Measurements from ENCODE around the gene JMJD4. TPM values are rescaled to one million over a fixed set of nuclear protein-coding genes. Genes with fewer than 3 reads are reported as not detected.

JMJD4 gene
- total RNA-seq, 2 experiments from 2014 or later: 24.1 to 27.9 TPM

- Mint-ChIP-seq H3K27me3 (no peaks in the 10 kb centered on the region), H3K36me3 (peaks cover 7% of the 10 kb centered on the region), H3K4me1 (peaks cover 24% of the 10 kb centered on the region), H3K27ac (no peak overlapping the region), H3K4me3 (no peak overlapping the region), H3K9me3 (no peaks in the 10 kb centered on the region)
- DNase-seq: no peak
These were observed 38.5 kb upstream of the JMJD4 start for GRCh38 chr1:227773558-227773957.

GRCh38 chr1:227771771-227772170 lies 36.7 kb upstream of the JMJD4 start:
- Mint-ChIP-seq H3K9me3 (no peaks in the 10 kb centered on the region), H3K27me3 (no peaks in the 10 kb centered on the region), H3K27ac (no peak overlapping the region), H3K4me1 (peaks cover 32% of the 10 kb centered on the region), H3K36me3 (peaks cover 15% of the 10 kb centered on the region), H3K4me3 (no peak overlapping the region)
- DNase-seq: no peak

GRCh38 chr1:227771326-227771725 lies 36.2 kb upstream of the JMJD4 start:
- no peak overlapping the region for H3K4me3 Mint-ChIP-seq
- no peak for DNase-seq
- H3K27ac Mint-ChIP-seq: no peak overlapping the region
- H3K36me3 Mint-ChIP-seq: peaks cover 17% of the 10 kb centered on the region
- no peaks in the 10 kb centered on the region for H3K27me3 Mint-ChIP-seq
- no peaks in the 10 kb centered on the region for H3K9me3 Mint-ChIP-seq
- H3K4me1 Mint-ChIP-seq: peaks cover 37% of the 10 kb centered on the region

- Mint-ChIP-seq H3K36me3 (peaks cover 17% of the 10 kb centered on the region), H3K4me3 (no peak overlapping the region), H3K27me3 (no peaks in the 10 kb centered on the region), H3K4me1 (peaks cover 42% of the 10 kb centered on the region), H3K27ac (no peak overlapping the region), H3K9me3 (no peaks in the 10 kb centered on the region)
- no peak for DNase-seq
These were observed 35.7 kb upstream of the JMJD4 start for GRCh38 chr1:227770812-227771211.

- Mint-ChIP-seq H3K4me1 (peaks cover 50% of the 10 kb centered on the region), H3K27ac (no peak overlapping the region), H3K36me3 (peaks cover 17% of the 10 kb centered on the region), H3K4me3 (no peak overlapping the region), H3K27me3 (no peaks in the 10 kb centered on the region), H3K9me3 (no peaks in the 10 kb centered on the region)
- DNase-seq: no peak
These were observed 34.9 kb upstream of the JMJD4 start for GRCh38 chr1:227769936-227770494.

GRCh38 chr1:227769047-227769935 lies 34.2 kb upstream of the JMJD4 start:
- Mint-ChIP-seq H3K27ac (no peak overlapping the region), H3K4me1 (peaks cover 49% of the 10 kb centered on the region), H3K36me3 (peaks cover 16% of the 10 kb centered on the region), H3K4me3 (no peak overlapping the region), H3K27me3 (no peaks in the 10 kb centered on the region), H3K9me3 (no peaks in the 10 kb centered on the region)
- no peak for DNase-seq

GRCh38 chr1:227768640-227769039 lies 33.5 kb upstream of the JMJD4 start:
- H3K27ac Mint-ChIP-seq: no peak overlapping the region
- no peak overlapping the region for H3K4me3 Mint-ChIP-seq
- peaks cover 48% of the 10 kb centered on the region for H3K4me1 Mint-ChIP-seq
- no peak for DNase-seq
- H3K27me3 Mint-ChIP-seq: no peaks in the 10 kb centered on the region
- H3K36me3 Mint-ChIP-seq: peaks cover 18% of the 10 kb centered on the region
- no peaks in the 10 kb centered on the region for H3K9me3 Mint-ChIP-seq

GRCh38 chr1:227768125-227768439 lies 33.0 kb upstream of the JMJD4 start:
- H3K4me1 Mint-ChIP-seq: peaks cover 46% of the 10 kb centered on the region
- no peaks in the 10 kb centered on the region for H3K27me3 Mint-ChIP-seq
- H3K27ac Mint-ChIP-seq: no peak overlapping the region
- no peak for DNase-seq
- no peaks in the 10 kb centered on the region for H3K9me3 Mint-ChIP-seq
- peaks cover 18% of the 10 kb centered on the region for H3K36me3 Mint-ChIP-seq
- H3K4me3 Mint-ChIP-seq: no peak overlapping the region

- Mint-ChIP-seq H3K27me3 (no peaks in the 10 kb centered on the region), H3K4me3 (no peak overlapping the region), H3K36me3 (peaks cover 18% of the 10 kb centered on the region), H3K4me1 (peaks cover 47% of the 10 kb centered on the region), H3K9me3 (no peaks in the 10 kb centered on the region), H3K27ac (no peak overlapping the region)
- DNase-seq: no peak
These were observed 32.5 kb upstream of the JMJD4 start for GRCh38 chr1:227767401-227768124.

GRCh38 chr1:227766653-227767277 lies 31.7 kb upstream of the JMJD4 start:
- Mint-ChIP-seq H3K4me1 (peaks cover 49% of the 10 kb centered on the region), H3K9me3 (no peaks in the 10 kb centered on the region), H3K36me3 (peaks cover 18% of the 10 kb centered on the region), H3K4me3 (no peak overlapping the region), H3K27me3 (no peaks in the 10 kb centered on the region), H3K27ac (no peak overlapping the region)
- no peak for DNase-seq

- Mint-ChIP-seq H3K27me3 (no peaks in the 10 kb centered on the region), H3K27ac (no peak overlapping the region), H3K36me3 (peaks cover 18% of the 10 kb centered on the region), H3K4me1 (peaks cover 55% of the 10 kb centered on the region), H3K9me3 (no peaks in the 10 kb centered on the region), H3K4me3 (peak overlapping the region; percentile 29)
- DNase-seq: peak; percentile 80
These were observed 31.0 kb upstream of the JMJD4 start for GRCh38 chr1:227766015-227766634.

- Mint-ChIP-seq H3K4me3 (peak overlapping the region; percentile 22), H3K27ac (no peak overlapping the region), H3K36me3 (peaks cover 21% of the 10 kb centered on the region), H3K4me1 (peaks cover 57% of the 10 kb centered on the region), H3K27me3 (no peaks in the 10 kb centered on the region), H3K9me3 (no peaks in the 10 kb centered on the region)
- DNase-seq: no peak
These were observed 30.3 kb upstream of the JMJD4 start for GRCh38 chr1:227765261-227766014.

GRCh38 chr1:227764019-227764391 lies 28.9 kb upstream of the JMJD4 start:
- H3K9me3 Mint-ChIP-seq: no peaks in the 10 kb centered on the region
- no peak overlapping the region for H3K27ac Mint-ChIP-seq
- no peak overlapping the region for H3K4me3 Mint-ChIP-seq
- no peaks in the 10 kb centered on the region for H3K27me3 Mint-ChIP-seq
- no peak for DNase-seq
- peaks cover 24% of the 10 kb centered on the region for H3K36me3 Mint-ChIP-seq
- peaks cover 61% of the 10 kb centered on the region for H3K4me1 Mint-ChIP-seq

GRCh38 chr1:227763246-227764018 lies 28.3 kb upstream of the JMJD4 start:
- H3K27ac Mint-ChIP-seq: no peak overlapping the region
- no peak for DNase-seq
- no peaks in the 10 kb centered on the region for H3K9me3 Mint-ChIP-seq
- peaks cover 63% of the 10 kb centered on the region for H3K4me1 Mint-ChIP-seq
- H3K27me3 Mint-ChIP-seq: no peaks in the 10 kb centered on the region
- peaks cover 24% of the 10 kb centered on the region for H3K36me3 Mint-ChIP-seq
- H3K4me3 Mint-ChIP-seq: no peak overlapping the region

All from activated naive CD8-positive, alpha-beta T cell treated with anti-CD3 and anti-CD28 coated beads for 36 hours (primary cell).